ENCODE data around the gene SLC6A3. TPM values are rescaled to one million over a fixed set of nuclear protein-coding genes. Genes with fewer than 3 reads are reported as not detected.
A peak's percentile ranks its signal among the peaks of the same experiment; 100 is the strongest.

SLC6A3 gene
- total and polyA plus RNA-seq, 2 of the 13 experiments (the other 11 are each of a cell fraction or from before 2014, with no cell fraction given): 0.01 TPM; not detected in 1

DNA sequence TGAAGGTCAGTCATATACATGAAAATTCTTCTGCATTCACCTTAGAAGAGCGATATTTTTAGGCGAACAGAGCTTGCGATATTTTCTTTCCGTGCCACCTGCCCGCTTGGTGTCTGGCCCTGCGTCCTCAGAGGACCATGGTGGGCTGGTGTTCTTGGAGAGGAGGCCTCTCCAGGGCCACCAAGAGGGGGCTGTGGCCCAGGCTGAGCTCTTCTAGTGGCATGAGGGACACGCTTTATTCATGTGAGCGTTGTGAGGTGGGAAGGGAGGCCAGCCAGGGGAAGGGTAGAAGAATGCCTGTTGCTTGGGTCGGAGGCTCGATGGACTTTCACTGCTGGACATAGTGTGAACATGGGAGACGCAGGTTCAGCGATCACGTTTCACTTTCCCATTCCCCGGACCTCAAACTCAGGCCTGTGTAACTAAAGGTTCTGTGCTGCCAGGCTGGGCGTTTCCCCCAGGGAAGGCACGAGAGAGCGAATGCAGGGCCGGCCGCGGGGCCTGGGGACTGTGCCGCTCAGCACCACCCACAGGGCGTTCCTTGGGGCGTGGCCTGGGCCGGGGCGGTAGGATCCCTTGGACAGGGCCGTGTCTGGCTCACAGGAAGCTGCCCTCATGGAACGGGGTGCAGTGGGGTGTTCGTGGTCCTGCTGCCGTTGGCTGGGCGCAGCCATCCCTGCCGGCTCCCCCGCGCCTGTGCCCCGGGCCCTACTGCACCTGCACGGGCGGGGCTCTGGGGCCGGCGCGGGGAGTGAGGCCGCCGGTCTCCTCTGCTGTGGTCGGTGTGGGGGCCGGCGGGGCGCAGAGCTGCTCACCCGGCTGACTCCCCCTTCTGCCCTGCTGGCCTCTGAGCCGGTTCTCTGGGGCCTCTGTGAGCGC lies 59.6 kb downstream of the SLC6A3 start (continued):
- TF ChIP-seq, protein P1, sequence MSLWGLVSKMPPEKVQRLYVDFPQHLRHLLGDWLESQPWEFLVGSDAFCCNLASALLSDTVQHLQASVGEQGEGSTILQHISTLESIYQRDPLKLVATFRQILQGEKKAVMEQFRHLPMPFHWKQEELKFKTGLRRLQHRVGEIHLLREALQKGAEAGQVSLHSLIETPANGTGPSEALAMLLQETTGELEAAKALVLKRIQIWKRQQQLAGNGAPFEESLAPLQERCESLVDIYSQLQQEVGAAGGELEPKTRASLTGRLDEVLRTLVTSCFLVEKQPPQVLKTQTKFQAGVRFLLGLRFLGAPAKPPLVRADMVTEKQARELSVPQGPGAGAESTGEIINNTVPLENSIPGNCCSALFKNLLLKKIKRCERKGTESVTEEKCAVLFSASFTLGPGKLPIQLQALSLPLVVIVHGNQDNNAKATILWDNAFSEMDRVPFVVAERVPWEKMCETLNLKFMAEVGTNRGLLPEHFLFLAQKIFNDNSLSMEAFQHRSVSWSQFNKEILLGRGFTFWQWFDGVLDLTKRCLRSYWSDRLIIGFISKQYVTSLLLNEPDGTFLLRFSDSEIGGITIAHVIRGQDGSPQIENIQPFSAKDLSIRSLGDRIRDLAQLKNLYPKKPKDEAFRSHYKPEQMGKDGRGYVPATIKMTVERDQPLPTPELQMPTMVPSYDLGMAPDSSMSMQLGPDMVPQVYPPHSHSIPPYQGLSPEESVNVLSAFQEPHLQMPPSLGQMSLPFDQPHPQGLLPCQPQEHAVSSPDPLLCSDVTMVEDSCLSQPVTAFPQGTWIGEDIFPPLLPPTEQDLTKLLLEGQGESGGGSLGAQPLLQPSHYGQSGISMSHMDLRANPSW (CRISPR knock-in tag; IDR thresholded peaks at IDR 0.05; ENCODE audit: borderline replicate concordance): no peak
- no peak for TF ChIP-seq ZNF20 (CRISPR knock-in tag; IDR thresholded peaks at IDR 0.05)
- TF ChIP-seq, protein P2, sequence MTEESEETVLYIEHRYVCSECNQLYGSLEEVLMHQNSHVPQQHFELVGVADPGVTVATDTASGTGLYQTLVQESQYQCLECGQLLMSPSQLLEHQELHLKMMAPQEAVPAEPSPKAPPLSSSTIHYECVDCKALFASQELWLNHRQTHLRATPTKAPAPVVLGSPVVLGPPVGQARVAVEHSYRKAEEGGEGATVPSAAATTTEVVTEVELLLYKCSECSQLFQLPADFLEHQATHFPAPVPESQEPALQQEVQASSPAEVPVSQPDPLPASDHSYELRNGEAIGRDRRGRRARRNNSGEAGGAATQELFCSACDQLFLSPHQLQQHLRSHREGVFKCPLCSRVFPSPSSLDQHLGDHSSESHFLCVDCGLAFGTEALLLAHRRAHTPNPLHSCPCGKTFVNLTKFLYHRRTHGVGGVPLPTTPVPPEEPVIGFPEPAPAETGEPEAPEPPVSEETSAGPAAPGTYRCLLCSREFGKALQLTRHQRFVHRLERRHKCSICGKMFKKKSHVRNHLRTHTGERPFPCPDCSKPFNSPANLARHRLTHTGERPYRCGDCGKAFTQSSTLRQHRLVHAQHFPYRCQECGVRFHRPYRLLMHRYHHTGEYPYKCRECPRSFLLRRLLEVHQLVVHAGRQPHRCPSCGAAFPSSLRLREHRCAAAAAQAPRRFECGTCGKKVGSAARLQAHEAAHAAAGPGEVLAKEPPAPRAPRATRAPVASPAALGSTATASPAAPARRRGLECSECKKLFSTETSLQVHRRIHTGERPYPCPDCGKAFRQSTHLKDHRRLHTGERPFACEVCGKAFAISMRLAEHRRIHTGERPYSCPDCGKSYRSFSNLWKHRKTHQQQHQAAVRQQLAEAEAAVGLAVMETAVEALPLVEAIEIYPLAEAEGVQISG (CRISPR knock-in tag; IDR thresholded peaks at IDR 0.05): peak; percentile 35; the same call in 1 of the 2 replicates
- TF ChIP-seq ZMAT3 (CRISPR knock-in tag; conservative IDR thresholded peaks at IDR 0.05): peak; percentile 31; the same call in 1 of the 2 replicates
- no peak for TF ChIP-seq MAZ (IDR thresholded peaks at IDR 0.05; ENCODE audit: borderline replicate concordance, low read depth, low read length)
- 0 out of 2 replicates have a peak, but pooled peaks have one; percentile 17 for TF ChIP-seq MAZ (CRISPR knock-in tag; IDR thresholded peaks at IDR 0.05; ENCODE audit: low read depth)
- TF ChIP-seq ISL2 (CRISPR knock-in tag; IDR thresholded peaks at IDR 0.05): 0 out of 2 replicates have a peak, but pooled peaks have one; percentile 32
- TF ChIP-seq, protein P3, sequence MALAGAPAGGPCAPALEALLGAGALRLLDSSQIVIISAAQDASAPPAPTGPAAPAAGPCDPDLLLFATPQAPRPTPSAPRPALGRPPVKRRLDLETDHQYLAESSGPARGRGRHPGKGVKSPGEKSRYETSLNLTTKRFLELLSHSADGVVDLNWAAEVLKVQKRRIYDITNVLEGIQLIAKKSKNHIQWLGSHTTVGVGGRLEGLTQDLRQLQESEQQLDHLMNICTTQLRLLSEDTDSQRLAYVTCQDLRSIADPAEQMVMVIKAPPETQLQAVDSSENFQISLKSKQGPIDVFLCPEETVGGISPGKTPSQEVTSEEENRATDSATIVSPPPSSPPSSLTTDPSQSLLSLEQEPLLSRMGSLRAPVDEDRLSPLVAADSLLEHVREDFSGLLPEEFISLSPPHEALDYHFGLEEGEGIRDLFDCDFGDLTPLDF (CRISPR knock-in tag; IDR thresholded peaks at IDR 0.05): 0 out of 2 replicates have a peak, but pooled peaks have one; percentile 28
- TF ChIP-seq, protein P4, sequence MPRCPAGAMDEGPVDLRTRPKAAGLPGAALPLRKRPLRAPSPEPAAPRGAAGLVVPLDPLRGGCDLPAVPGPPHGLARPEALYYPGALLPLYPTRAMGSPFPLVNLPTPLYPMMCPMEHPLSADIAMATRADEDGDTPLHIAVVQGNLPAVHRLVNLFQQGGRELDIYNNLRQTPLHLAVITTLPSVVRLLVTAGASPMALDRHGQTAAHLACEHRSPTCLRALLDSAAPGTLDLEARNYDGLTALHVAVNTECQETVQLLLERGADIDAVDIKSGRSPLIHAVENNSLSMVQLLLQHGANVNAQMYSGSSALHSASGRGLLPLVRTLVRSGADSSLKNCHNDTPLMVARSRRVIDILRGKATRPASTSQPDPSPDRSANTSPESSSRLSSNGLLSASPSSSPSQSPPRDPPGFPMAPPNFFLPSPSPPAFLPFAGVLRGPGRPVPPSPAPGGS (CRISPR knock-in tag; IDR thresholded peaks at IDR 0.05): 0 out of 2 replicates have a peak, but pooled peaks have one; percentile 40
- TF ChIP-seq PTBP1 (IDR thresholded peaks at IDR 0.05; ENCODE audit: low read depth, low read length, poor library complexity, severe bottlenecking): no peak
- peak; percentile 59; the same call in 1 of the 2 replicates for TF ChIP-seq MYC (CRISPR knock-in tag; IDR thresholded peaks at IDR 0.05; ENCODE audit: borderline replicate concordance)
- TF ChIP-seq ZNF879 (CRISPR knock-in tag; IDR thresholded peaks at IDR 0.05): no peak
- no peak for TF ChIP-seq RFXAP (CRISPR knock-in tag; IDR thresholded peaks at IDR 0.05; ENCODE audit: borderline replicate concordance)
- peak; percentile 60; the same call in 1 of the 2 replicates for TF ChIP-seq ZNF777 (CRISPR knock-in tag; IDR thresholded peaks at IDR 0.05)
- TF ChIP-seq, protein P5, sequence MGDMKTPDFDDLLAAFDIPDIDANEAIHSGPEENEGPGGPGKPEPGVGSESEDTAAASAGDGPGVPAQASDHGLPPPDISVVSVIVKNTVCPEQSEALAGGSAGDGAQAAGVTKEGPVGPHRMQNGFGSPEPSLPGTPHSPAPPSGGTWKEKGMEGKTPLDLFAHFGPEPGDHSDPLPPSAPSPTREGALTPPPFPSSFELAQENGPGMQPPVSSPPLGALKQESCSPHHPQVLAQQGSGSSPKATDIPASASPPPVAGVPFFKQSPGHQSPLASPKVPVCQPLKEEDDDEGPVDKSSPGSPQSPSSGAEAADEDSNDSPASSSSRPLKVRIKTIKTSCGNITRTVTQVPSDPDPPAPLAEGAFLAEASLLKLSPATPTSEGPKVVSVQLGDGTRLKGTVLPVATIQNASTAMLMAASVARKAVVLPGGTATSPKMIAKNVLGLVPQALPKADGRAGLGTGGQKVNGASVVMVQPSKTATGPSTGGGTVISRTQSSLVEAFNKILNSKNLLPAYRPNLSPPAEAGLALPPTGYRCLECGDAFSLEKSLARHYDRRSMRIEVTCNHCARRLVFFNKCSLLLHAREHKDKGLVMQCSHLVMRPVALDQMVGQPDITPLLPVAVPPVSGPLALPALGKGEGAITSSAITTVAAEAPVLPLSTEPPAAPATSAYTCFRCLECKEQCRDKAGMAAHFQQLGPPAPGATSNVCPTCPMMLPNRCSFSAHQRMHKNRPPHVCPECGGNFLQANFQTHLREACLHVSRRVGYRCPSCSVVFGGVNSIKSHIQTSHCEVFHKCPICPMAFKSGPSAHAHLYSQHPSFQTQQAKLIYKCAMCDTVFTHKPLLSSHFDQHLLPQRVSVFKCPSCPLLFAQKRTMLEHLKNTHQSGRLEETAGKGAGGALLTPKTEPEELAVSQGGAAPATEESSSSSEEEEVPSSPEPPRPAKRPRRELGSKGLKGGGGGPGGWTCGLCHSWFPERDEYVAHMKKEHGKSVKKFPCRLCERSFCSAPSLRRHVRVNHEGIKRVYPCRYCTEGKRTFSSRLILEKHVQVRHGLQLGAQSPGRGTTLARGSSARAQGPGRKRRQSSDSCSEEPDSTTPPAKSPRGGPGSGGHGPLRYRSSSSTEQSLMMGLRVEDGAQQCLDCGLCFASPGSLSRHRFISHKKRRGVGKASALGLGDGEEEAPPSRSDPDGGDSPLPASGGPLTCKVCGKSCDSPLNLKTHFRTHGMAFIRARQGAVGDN (CRISPR knock-in tag; IDR thresholded peaks at IDR 0.05): peak; percentile 56
